NT2/D1 (cell line): ENCODE data around the gene HES4.
"Not testable (repeated sequence)": the region's sequence is repeated elsewhere in the genome, so short reads cannot be mapped to it uniquely, and the experiment has no call there.

Experiments
- DNase-seq: peaks from one replicate; pipeline ENCODE4 v3.0.0-alpha.2; 2011; ENCODE audit warnings: low read depth, low spot score
- H3K27me3 ChIP-seq: 2 replicates; pipeline ENCODE4 v1.6.0; 2011; ENCODE audit warnings: mild to moderate bottlenecking; ENCODE audit not compliant: insufficient read length, insufficient read depth
- H3K36me3 ChIP-seq: 2 replicates; pipeline ENCODE4 v1.6.1; 2011; ENCODE audit warnings: mild to moderate bottlenecking, low read length, mixed read lengths; ENCODE audit not compliant: insufficient read depth, insufficient read length
- H3K4me1 ChIP-seq: 2 replicates; pipeline ENCODE4 v1.5.1; 2011; ENCODE audit not compliant: insufficient read depth, insufficient read length
- H3K4me3 ChIP-seq: 2 replicates; pipeline ENCODE4 v1.5.1; 2011; ENCODE audit warnings: low read depth; ENCODE audit not compliant: insufficient read length
- H3K9ac ChIP-seq: 2 replicates; pipeline ENCODE4 v1.6.0; 2011; ENCODE audit warnings: low read depth; ENCODE audit not compliant: insufficient read length
- H3K9me3 ChIP-seq: 2 replicates; pipeline ENCODE4 v1.5.1; 2011; ENCODE audit warnings: mild to moderate bottlenecking, low read length; ENCODE audit not compliant: insufficient read depth
- SUZ12 ChIP-seq: IDR thresholded peaks from 2 replicates; pipeline ENCODE4 v1.6.1; 2011; ENCODE audit not compliant: insufficient read length, insufficient read depth; ENCODE audit errors: extremely low read depth
- YY1 ChIP-seq: IDR thresholded peaks from 2 replicates; pipeline ENCODE4 v1.6.1; 2011; ENCODE audit not compliant: insufficient read length, insufficient read depth
- ZNF274 ChIP-seq: IDR thresholded peaks from 2 replicates; pipeline ENCODE4 v1.6.1; 2011; ENCODE audit warnings: mild to moderate bottlenecking, low read depth, low read length

Gene HES4

GRCh38 chr1:1020415-1021009, 20.6 kb upstream of the HES4 start:
- TF ChIP-seq SUZ12 (no peak), YY1 (no peak), ZNF274 (no peak)
- Histone ChIP-seq H3K36me3 (peaks cover 30% of the 10 kb centered on the region), H3K9ac (peak overlapping the region; percentile 93), H3K27me3 (no peaks in the 10 kb centered on the region), H3K4me1 (peaks cover 23% of the 10 kb centered on the region), H3K4me3 (peak overlapping the region; percentile 76), H3K9me3 (no peaks in the 10 kb centered on the region)
- no peak for DNase-seq

- no peak for DNase-seq
- Histone ChIP-seq H3K4me1 (peaks cover 21% of the 10 kb centered on the region), H3K27me3 (no peaks in the 10 kb centered on the region), H3K9me3 (no peaks in the 10 kb centered on the region), H3K36me3 (peaks cover 28% of the 10 kb centered on the region), H3K9ac (peak within 1 kb of the TSS; percentile 93), H3K4me3 (peak within 1 kb of the TSS; percentile 76)
- TF ChIP-seq YY1 (no peak), SUZ12 (no peak), ZNF274 (no peak)
Observed at GRCh38 chr1:1020000-1020404, 20.1 kb upstream of the HES4 start, which contains the start of gene AGRN. AGRN (plus strand) TSS chr1:1020120; CDS start chr1:1020173, 53 bp downstream.

- peaks cover 25% of the 10 kb centered on the region for H3K36me3 ChIP-seq
- peaks cover 17% of the 10 kb centered on the region for H3K4me1 ChIP-seq
- no peaks in the 10 kb centered on the region for H3K9me3 ChIP-seq
- no peaks in the 10 kb centered on the region for H3K27me3 ChIP-seq
- H3K9ac ChIP-seq: no peak overlapping the region
- TF ChIP-seq YY1 (no peak), SUZ12 (no peak), ZNF274 (no peak)
- peak; percentile 63 for DNase-seq
- no peak overlapping the region for H3K4me3 ChIP-seq
Observed at GRCh38 chr1:1019122-1019999, 19.5 kb upstream of the HES4 start.

GRCh38 chr1:1018321-1018685, 18.4 kb upstream of the HES4 start:
- Histone ChIP-seq H3K36me3 (peaks cover 16% of the 10 kb centered on the region), H3K4me1 (peaks cover 17% of the 10 kb centered on the region)
- not testable (repeated sequence) for H3K4me3 ChIP-seq, DNase-seq, H3K27me3 ChIP-seq, H3K9me3 ChIP-seq, H3K9ac ChIP-seq

- H3K27me3 ChIP-seq, H3K9ac ChIP-seq, H3K36me3 ChIP-seq, H3K4me3 ChIP-seq, H3K9me3 ChIP-seq, DNase-seq: not testable (repeated sequence)
- H3K4me1 ChIP-seq: peaks cover 12% of the 10 kb centered on the region
Observed at GRCh38 chr1:1017397-1018320, 17.8 kb upstream of the HES4 start.

GRCh38 chr1:1014799-1015681, 15.1 kb upstream of the HES4 start:
- H3K27me3 ChIP-seq: no peaks in the 10 kb centered on the region
- peaks cover 6% of the 10 kb centered on the region for H3K4me1 ChIP-seq
- H3K4me3 ChIP-seq: no peak overlapping the region
- peaks cover 4% of the 10 kb centered on the region for H3K36me3 ChIP-seq
- H3K9ac ChIP-seq: peak overlapping the region; percentile 32
- TF ChIP-seq SUZ12 (no peak), YY1 (no peak), ZNF274 (no peak)
- no peak for DNase-seq
- no peaks in the 10 kb centered on the region; the same call in 1 of the 2 replicates for H3K9me3 ChIP-seq
